Stimulated activated naive B cell treated with anti-CD40 and anti-IgM and Interleukin-4, amounts not matched to agents 10 μg/mL and 1 μg/mL and 100 μg/mL, for 72 hours (primary cell): ENCODE measurements around the gene ADAM12.
"Not testable (repeated sequence)": the region's sequence is repeated elsewhere in the genome, so short reads cannot be mapped to it uniquely, and the experiment has no call there.

Experiments
- ATAC-seq, 2 donors: fragments of 150-1000 bp; cut with Tn5 transposase; replicated peaks; 2 replicates each; pipeline ENCODE4 v1.10.0; 2021; ENCODE audit warnings: moderate library complexity in 1 of 2
- DNase-seq: peaks from one replicate; pipeline ENCODE4 v3.0.0; 2021
- H3K27ac Mint-ChIP-seq: one replicate; pipeline ENCODE4 v1.8.0; 2022; ENCODE audit warnings: mild to moderate bottlenecking, mixed read lengths
- H3K27me3 Mint-ChIP-seq, 2 donors: one replicate each; pipeline ENCODE4 v1.8.0; 2022; ENCODE audit warnings: mixed read lengths in 2 of 2
- H3K36me3 Mint-ChIP-seq, 2 donors: one replicate each; pipeline ENCODE4 v1.8.0; 2022; ENCODE audit warnings: mixed read lengths in 2 of 2, mild to moderate bottlenecking in 1 of 2
- H3K4me1 Mint-ChIP-seq, 2 donors: one replicate each; pipeline ENCODE4 v1.8.0; 2022; ENCODE audit warnings: mixed read lengths in 2 of 2, mild to moderate bottlenecking in 1 of 2
- H3K4me3 Mint-ChIP-seq, 2 donors: one replicate each; pipeline ENCODE4 v1.8.0; 2022; ENCODE audit warnings: mild to moderate bottlenecking in 2 of 2, mixed read lengths in 2 of 2, moderate library complexity in 1 of 2
- H3K9me3 Mint-ChIP-seq, 2 donors: one replicate each; pipeline ENCODE4 v1.8.0; 2022; ENCODE audit warnings: mixed read lengths in 2 of 2, mild to moderate bottlenecking in 1 of 2

Gene ADAM12

DNA sequence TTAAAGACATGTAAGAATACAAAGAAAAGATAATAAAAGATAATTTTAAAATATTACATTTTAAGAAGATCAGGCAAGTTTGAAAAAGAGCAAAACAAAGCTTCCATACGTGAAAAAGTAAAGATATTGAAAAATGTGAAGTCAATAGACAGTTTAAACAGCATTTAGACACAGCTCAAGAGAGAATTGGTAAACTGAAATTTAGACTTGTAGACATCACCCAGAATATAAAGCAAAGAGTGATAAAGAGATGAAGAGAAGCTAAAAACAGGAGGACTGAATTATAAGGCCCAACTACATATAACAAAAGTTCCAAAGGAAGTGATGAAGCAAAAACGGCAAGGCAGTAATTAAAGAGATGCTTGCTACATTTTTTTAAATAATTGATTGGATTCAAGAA is 13.8 kb downstream of the ADAM12 start:
- no peak overlapping the region for H3K4me3 Mint-ChIP-seq
- DNase-seq (no peak), ATAC-seq (no peak)
- H3K27me3 Mint-ChIP-seq, result peaks cover 0 to 4% of the 10 kb centered on the region in 2 donors
- peaks cover 13 to 16% of the 10 kb centered on the region in 2 donors for H3K9me3 Mint-ChIP-seq
- no peaks in the 10 kb centered on the region for H3K4me1 Mint-ChIP-seq
- no peaks in the 10 kb centered on the region for H3K36me3 Mint-ChIP-seq
- H3K27ac Mint-ChIP-seq, result no peak overlapping the region

DNA sequence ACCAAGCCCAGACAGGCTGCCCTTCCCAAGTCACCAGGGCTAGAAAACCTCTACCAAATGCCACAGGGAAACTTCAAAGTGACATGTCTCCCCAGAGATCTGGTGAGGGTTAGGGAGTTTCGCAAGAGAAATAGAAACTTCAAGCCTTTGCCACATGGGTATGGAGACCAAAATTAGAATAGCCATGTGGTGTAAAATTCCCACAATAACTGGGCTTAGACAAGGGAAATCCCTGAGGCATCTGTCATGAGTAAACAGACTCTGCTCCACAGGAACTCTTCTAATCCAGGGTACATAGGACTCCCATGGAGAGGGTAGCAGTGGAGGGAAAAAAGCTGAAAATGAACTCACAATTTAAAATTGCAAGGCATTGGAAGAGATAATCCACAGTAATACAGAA is 14.3 kb downstream of the ADAM12 start:
- H3K27me3 Mint-ChIP-seq, result peaks cover 0 to 4% of the 10 kb centered on the region in 2 donors
- H3K36me3 Mint-ChIP-seq, result no peaks in the 10 kb centered on the region
- ATAC-seq (no peak), DNase-seq (no peak)
- no peak overlapping the region for H3K4me3 Mint-ChIP-seq
- peaks cover 9 to 15% of the 10 kb centered on the region in 2 donors for H3K9me3 Mint-ChIP-seq
- no peaks in the 10 kb centered on the region for H3K4me1 Mint-ChIP-seq
- no peak overlapping the region for H3K27ac Mint-ChIP-seq

DNA sequence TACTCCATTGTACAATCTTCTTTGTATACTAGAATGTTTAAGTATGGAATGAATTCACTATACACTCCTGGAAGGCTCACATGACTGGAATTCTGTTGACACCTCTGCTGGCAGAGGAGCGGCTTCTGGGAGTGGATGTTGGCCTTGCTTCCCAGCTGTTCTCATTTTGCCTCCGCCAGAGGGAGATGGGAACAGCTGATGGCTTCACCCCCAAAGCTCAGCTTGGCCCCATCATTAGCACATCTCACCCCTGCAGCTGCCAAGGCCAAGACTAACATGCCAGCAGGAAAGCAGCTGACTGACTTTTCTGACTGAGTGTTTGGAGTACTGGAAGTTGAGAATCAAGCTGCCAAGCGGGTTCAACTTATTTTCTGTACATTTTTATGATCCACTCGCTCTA is 15.1 kb downstream of the ADAM12 start:
- no peak for DNase-seq
- peaks cover 0 to 4% of the 10 kb centered on the region in 2 donors for H3K27me3 Mint-ChIP-seq
- no peak overlapping the region for H3K4me3 Mint-ChIP-seq
- H3K36me3 Mint-ChIP-seq, result no peaks in the 10 kb centered on the region
- no peaks in the 10 kb centered on the region for H3K4me1 Mint-ChIP-seq
- no peak overlapping the region for H3K27ac Mint-ChIP-seq
- H3K9me3 Mint-ChIP-seq, result peaks cover 9 to 12% of the 10 kb centered on the region in 2 donors
- no peak for ATAC-seq

DNA sequence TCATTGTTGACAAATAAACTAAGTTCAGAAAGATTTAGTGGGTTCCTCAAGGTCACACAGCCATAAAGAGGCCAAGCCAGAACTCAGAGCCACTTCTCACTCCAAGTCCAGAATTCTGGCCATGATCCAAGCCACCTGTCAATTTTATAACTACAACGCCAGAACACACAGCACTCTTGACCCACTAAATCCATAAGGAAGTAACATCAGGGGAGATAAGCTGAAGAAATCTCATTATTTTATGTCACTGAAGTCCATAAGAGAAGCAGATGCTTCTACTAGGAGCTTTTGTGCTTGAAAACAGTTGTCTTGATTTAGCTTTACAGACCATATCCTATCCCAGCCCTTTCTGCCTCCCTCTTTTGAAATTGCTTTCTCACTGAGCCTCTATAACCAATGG is 15.9 kb downstream of the ADAM12 start:
- H3K4me1 Mint-ChIP-seq, result no peaks in the 10 kb centered on the region
- H3K4me3 Mint-ChIP-seq, result no peak overlapping the region
- H3K27ac Mint-ChIP-seq, result no peak overlapping the region
- ATAC-seq (no peak), DNase-seq (no peak)
- no peaks in the 10 kb centered on the region for H3K36me3 Mint-ChIP-seq
- H3K27me3 Mint-ChIP-seq, result peaks cover 0 to 4% of the 10 kb centered on the region in 2 donors
- H3K9me3 Mint-ChIP-seq, result peaks cover 9 to 12% of the 10 kb centered on the region in 2 donors

DNA sequence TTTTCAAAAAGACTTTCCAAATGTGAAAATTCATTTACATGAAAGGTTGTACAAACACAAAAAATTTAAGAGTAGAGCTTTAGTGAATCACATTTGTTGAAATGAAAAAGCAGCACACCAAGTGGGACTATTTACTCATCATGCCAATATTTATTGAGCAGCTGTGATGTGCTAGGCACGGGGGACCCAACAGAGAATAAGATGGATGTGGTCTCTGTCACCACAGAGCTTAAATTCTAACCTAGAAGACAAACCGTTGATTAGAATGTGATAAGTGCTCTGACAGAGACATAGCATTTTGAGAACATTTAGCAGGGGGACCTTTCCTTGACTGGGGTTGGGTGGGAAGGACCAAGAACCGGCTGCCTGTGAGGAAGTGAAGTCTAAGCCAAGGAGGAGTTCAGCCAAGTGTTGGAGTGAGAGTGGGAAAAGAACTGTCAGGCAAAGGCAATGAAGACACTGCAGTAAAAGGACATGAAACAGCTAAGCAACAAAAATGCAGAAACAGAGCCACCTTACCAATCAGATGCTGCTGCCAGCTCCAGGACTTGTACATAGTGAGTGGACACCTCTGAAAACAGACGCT is 19.1 kb downstream of the ADAM12 start:
- H3K4me3 Mint-ChIP-seq, result no peak overlapping the region
- no peak for ATAC-seq
- H3K27ac Mint-ChIP-seq, result no peak overlapping the region
- no peaks in the 10 kb centered on the region for H3K36me3 Mint-ChIP-seq
- H3K9me3 Mint-ChIP-seq, result peaks cover 0 to 7% of the 10 kb centered on the region in 2 donors
- DNase-seq, result no peak
- no peaks in the 10 kb centered on the region for H3K4me1 Mint-ChIP-seq
- H3K27me3 Mint-ChIP-seq, result peaks cover 0 to 4% of the 10 kb centered on the region in 2 donors

DNA sequence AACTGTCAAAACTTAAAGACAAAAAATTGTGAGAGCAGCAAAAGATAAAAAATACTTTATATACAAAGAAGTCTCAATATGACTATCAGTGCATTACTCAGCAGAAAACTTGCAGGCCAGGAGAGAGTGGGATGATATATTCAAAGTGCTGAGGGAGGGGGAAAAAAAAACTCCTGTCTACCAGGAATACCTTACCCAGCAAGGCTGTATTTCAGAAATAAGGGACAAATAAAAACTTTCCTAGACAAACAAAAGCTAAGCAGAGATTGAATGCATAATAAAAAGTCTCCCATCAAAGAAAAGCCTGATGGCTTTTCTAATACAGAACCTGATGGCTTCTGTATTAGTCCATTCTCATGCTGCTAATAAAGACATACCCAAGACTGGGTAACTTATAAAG is 31.1 kb downstream of the ADAM12 start:
- Mint-ChIP-seq H3K4me3 (no peak overlapping the region), H3K4me1 (no peaks in the 10 kb centered on the region), H3K9me3 (peaks cover 22 to 32% of the 10 kb centered on the region in 2 donors), H3K36me3 (peaks cover 0 to 8% of the 10 kb centered on the region in 2 donors), H3K27ac (no peak overlapping the region), H3K27me3 (peaks cover 5 to 9% of the 10 kb centered on the region in 2 donors)
- DNase-seq (no peak), ATAC-seq (no peak)

DNA sequence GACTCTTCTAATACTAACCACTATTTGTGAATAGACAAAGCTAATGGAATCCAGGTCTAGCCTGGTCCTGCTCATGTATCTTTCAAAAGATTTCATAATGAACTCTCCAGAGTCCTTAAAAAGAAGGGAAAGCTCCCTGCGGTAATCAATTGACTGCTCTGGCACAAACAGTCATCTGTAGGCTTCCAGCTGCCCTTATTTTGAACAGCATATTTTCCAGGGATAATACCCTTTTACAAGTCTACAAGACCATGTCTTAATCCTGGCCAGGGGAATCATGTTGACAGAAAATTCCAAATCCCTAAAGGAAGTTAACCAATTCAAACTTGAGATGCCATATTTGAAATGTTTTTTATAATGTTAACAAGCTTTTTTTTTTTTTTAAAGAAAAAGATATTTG is 34.6 kb downstream of the ADAM12 start:
- Mint-ChIP-seq H3K4me1 (no peaks in the 10 kb centered on the region), H3K4me3 (no peak overlapping the region), H3K27ac (no peak overlapping the region), H3K36me3 (no peaks in the 10 kb centered on the region), H3K9me3 (peaks cover 12 to 19% of the 10 kb centered on the region in 2 donors), H3K27me3 (peaks cover 8% of the 10 kb centered on the region in 2 donors)
- no peak for DNase-seq
- ATAC-seq, result no peak

DNA sequence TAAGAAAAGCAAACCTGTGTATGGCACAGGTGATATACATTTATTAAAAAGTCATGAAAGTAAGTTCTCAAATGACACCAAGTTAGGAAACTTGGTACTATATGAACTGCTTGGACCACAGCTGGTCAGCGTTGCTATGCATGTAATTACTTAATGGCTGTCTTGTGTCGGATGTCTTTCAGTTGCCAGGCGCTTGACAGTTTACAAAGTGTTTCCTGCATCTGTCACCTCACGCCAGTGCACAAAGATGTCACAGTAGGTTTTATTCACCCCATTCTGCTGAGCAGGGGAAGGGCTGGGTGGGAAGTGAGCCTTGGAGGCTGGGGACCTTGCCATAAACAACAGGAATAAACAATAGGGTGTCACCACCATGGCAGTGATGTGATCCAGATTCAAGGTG is 35.8 kb downstream of the ADAM12 start:
- no peak overlapping the region for H3K27ac Mint-ChIP-seq
- peaks cover 8 to 11% of the 10 kb centered on the region in 2 donors for H3K27me3 Mint-ChIP-seq
- ATAC-seq (no peak), DNase-seq (no peak)
- H3K4me1 Mint-ChIP-seq, result no peaks in the 10 kb centered on the region
- H3K9me3 Mint-ChIP-seq, result peaks cover 12 to 14% of the 10 kb centered on the region in 2 donors
- no peak overlapping the region for H3K4me3 Mint-ChIP-seq
- H3K36me3 Mint-ChIP-seq, result no peaks in the 10 kb centered on the region

DNA sequence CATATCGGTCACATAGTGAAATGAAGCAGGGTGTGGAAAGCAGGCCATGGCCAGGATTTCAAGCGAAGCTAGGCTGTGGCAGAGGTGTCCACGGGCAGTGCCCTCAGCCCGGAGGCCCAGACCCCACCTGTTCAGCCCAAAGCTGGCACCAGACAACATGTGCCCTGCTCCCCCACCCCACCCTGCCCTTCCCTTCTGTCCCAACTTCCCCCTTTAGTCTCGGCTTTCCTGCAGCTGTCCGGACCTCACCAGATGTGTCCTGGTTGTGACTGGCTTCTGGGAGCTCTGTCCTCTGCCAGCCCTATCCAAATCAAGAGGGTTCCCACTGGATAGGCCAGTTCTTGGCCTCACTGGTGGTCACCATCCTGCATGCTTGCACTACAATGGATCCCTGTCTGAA is 37.3 kb downstream of the ADAM12 start:
- Mint-ChIP-seq H3K36me3 (no peaks in the 10 kb centered on the region), H3K27ac (no peak overlapping the region), H3K4me1 (no peaks in the 10 kb centered on the region), H3K4me3 (no peak overlapping the region), H3K9me3 (peaks cover 0 to 2% of the 10 kb centered on the region in 2 donors), H3K27me3 (peaks cover 8 to 11% of the 10 kb centered on the region in 2 donors)
- ATAC-seq (no peak), DNase-seq (no peak)

DNA sequence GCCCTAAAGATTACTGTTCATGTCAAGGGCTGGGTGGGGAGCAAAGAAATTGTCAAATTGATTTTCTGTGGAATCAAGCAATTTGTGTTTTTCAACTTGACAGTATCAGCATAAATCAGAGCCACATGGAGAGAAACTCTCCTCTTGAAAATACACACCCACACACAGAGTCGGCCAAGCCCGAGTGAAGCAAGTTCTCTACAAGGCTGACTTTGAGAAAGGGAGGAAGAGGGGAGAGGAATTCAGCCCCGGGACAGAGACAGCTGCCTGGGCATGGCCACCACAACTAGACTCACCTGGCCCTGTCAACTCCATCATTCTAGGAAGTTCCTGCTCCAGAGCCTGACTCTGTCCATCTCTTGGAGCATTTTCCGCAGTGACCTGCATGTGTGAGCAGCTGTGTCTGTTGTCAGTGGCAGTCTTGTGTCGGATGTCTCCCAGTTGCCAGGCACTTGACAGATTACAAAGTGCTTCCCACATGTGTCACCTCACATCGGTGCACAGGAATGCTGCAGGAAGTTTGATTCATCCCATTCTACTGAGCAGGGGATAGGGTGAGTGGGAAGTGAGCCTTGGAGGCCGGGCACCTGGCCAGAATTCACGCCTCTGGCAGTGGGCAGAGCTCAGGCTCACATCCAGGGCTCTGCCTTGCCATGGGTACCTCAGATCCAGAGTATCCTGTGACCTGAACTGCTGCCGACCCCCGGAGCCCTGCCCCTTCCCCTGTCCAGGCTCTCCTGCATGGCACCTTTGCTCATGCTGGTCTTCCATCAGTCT is 37.9 kb downstream of the ADAM12 start:
- no peak overlapping the region for H3K4me3 Mint-ChIP-seq
- H3K36me3 Mint-ChIP-seq, result no peaks in the 10 kb centered on the region
- H3K27me3 Mint-ChIP-seq, result peaks cover 8 to 11% of the 10 kb centered on the region in 2 donors
- no peak overlapping the region for H3K27ac Mint-ChIP-seq
- no peak for DNase-seq
- H3K4me1 Mint-ChIP-seq, result no peaks in the 10 kb centered on the region
- ATAC-seq, result no peak
- no peaks in the 10 kb centered on the region for H3K9me3 Mint-ChIP-seq

DNA sequence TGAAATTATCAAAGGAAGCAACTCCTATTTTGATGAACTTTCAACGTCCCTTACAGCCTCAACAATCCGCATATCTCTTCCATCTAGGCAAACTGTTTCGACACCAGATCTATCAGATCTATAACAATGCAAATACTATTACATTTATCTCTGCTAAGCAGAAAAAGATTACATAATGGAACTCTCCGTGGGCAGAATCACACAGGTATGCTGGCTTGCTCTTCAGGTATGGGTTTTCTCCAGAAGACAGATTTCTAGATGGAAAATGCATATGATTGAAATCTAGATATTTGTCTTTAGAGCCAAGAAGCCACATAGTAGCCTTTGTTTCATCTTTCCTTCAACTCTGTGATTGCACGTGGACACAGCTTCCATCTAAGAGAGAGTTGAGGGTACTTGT is 38.6 kb downstream of the ADAM12 start:
- Mint-ChIP-seq H3K9me3 (no peaks in the 10 kb centered on the region), H3K4me3 (no peak overlapping the region), H3K27me3 (peaks cover 8 to 11% of the 10 kb centered on the region in 2 donors), H3K27ac (no peak overlapping the region), H3K36me3 (no peaks in the 10 kb centered on the region), H3K4me1 (no peaks in the 10 kb centered on the region)
- DNase-seq (no peak), ATAC-seq (no peak)

DNA sequence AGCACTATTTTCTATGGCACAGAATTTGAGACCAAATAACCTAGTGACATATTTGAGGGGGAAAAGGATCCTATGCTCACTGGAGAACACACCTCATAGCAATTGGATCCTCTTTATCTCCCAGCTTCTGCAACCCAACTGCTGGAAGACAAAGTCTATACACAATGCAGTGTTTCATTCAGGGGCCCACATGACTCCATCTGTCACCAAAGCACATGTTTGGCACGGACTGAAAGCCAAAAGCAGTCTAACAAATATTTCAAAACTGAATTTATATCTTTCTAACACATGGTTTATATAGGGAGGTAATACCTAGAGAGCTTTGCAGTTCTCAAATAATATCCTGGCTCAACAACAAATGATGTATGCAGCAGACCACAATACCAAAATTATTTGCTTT is 39.2 kb downstream of the ADAM12 start:
- no peak overlapping the region for H3K4me3 Mint-ChIP-seq
- no peaks in the 10 kb centered on the region for H3K4me1 Mint-ChIP-seq
- no peak for DNase-seq
- no peaks in the 10 kb centered on the region for H3K36me3 Mint-ChIP-seq
- no peak for ATAC-seq
- no peak overlapping the region for H3K27ac Mint-ChIP-seq
- peaks cover 8 to 11% of the 10 kb centered on the region in 2 donors for H3K27me3 Mint-ChIP-seq
- H3K9me3 Mint-ChIP-seq, result peaks cover 0 to 2% of the 10 kb centered on the region in 2 donors

DNA sequence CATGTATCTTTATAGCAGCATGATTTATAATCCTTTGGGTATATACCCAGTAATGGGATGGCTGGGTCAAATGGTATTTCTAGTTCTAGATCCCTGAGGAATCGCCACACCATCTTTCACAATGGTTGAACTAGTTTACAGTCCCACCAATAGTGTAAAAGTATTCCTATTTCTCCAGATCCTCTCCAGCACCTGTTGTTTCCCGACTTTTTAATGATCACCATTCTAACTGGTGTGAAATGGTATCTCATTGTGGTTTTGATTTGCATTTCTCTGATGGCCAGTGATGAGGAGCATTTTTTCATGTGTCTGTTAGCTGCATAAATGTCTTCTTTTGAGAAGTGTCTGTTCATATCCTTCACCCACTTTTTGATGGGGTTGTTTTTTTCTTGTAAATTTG is 44.8 kb downstream of the ADAM12 start:
- not testable (repeated sequence) for H3K36me3 Mint-ChIP-seq, H3K4me3 Mint-ChIP-seq, H3K9me3 Mint-ChIP-seq, DNase-seq, ATAC-seq, H3K27me3 Mint-ChIP-seq, H3K4me1 Mint-ChIP-seq, H3K27ac Mint-ChIP-seq

DNA sequence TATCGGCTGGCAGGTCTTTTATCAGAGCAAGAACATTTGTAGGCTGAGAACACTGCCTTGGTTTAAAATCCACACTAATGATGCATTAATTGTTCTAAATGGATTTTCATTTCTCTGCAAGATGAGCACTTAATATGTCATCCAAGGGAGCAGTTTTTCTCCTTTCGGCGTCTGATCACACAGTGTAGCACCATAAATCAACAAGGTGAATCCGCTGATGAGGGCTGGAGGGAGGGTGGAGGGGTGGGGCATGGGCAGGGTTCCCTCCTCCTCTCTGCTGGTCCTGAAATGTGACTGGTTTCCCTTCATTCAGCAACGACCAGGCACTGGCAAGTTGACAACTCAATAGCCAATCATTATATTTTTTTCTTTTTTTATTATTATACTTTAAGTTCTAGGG is 45.6 kb downstream of the ADAM12 start:
- H3K27ac Mint-ChIP-seq, result no peak overlapping the region
- no peak for ATAC-seq
- no peak for DNase-seq
- H3K9me3 Mint-ChIP-seq, result peaks cover 4 to 8% of the 10 kb centered on the region in 2 donors
- H3K27me3 Mint-ChIP-seq, result peaks cover 0 to 6% of the 10 kb centered on the region in 2 donors
- H3K36me3 Mint-ChIP-seq, result no peaks in the 10 kb centered on the region
- no peak overlapping the region for H3K4me3 Mint-ChIP-seq
- H3K4me1 Mint-ChIP-seq, result no peaks in the 10 kb centered on the region

DNA sequence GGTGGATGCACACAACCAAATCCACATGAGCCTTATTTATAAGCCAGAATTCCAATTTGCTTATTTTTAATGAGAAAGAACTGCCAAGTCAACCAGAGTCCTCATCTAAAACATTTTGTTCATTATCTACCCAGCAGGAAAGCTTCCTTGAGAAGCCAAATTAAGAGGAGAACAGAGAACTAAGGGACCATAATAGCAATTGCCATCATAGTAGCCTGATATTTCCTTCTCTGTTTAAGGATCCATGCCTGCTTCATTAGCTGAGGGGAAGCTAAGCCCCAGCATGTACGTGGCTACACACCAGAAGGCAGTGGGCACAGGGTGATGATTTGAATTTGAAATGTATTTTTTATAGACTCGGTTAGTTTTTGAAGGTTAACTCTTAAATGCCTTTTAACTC is 46.8 kb downstream of the ADAM12 start:
- Mint-ChIP-seq H3K27ac (no peak overlapping the region), H3K27me3 (peaks cover 0 to 6% of the 10 kb centered on the region in 2 donors), H3K36me3 (no peaks in the 10 kb centered on the region), H3K4me1 (no peaks in the 10 kb centered on the region), H3K9me3 (peaks cover 4 to 8% of the 10 kb centered on the region in 2 donors), H3K4me3 (no peak overlapping the region)
- no peak for DNase-seq
- ATAC-seq, result no peak
